ENCODE measurements around the gene CTF1. TPM values are rescaled to one million over a fixed set of nuclear protein-coding genes. Genes with fewer than 3 reads are reported as not detected.
A peak's percentile ranks its signal among the peaks of the same experiment; 100 is the strongest.

Gene CTF1
- total RNA-seq, 1 experiment from 2014 or later, result not detected

DNA sequence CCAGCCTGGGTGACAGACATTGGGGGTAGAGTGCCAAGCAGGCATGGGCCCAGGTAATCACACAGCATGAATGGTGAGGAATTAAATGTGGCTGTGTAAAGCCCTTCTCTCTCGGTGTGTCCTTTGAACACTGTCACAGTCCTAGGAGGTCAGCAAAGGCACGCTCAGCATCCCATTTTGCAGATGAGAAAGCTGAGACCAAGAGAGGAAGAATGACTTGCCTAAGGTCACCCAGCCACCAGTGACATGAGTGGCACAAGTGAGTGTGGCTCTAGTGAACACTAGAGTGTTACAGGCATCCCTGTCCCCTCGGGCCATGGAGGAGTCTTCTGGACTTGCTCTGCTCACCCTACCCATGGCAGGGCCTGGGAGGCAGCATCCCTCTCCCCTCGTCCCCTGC lies 10.7 kb downstream of the CTF1 start:
- no peak for DNase-seq (ENCODE audit: low spot score)

GRCh38 chr16:30910427-30911029 lies 14.1 kb downstream of the CTF1 start:
- no peak for DNase-seq (ENCODE audit: low spot score)

GRCh38 chr16:30912794-30913412 lies 16.5 kb downstream of the CTF1 start:
- DNase-seq (ENCODE audit: low spot score), result no peak

- no peak for DNase-seq (ENCODE audit: low spot score)
These were observed 18.4 kb downstream of the CTF1 start for GRCh38 chr16:30914830-30915229.

DNA sequence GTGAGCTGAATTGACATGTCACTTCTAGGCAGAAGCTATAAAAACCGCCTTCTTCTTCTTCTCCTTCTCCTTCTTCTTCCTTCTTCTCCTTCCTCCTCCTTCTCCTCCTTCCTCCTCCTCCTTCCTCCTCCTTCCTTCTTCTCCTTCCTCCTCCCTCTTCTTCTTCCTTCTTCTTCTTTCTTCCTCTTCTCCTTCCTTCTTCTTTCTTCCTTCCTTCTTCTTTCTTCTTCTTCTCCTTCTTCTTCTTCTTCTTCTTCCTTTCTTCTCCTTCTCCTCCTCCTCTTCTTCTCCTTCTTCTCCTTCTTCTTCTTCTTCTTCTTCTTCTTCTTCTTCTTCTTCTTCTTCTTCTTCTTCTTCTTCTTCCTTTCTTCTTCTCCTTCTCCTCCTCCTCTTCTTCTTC lies 22.2 kb downstream of the CTF1 start:
- no peak for DNase-seq (ENCODE audit: low spot score)

DNA sequence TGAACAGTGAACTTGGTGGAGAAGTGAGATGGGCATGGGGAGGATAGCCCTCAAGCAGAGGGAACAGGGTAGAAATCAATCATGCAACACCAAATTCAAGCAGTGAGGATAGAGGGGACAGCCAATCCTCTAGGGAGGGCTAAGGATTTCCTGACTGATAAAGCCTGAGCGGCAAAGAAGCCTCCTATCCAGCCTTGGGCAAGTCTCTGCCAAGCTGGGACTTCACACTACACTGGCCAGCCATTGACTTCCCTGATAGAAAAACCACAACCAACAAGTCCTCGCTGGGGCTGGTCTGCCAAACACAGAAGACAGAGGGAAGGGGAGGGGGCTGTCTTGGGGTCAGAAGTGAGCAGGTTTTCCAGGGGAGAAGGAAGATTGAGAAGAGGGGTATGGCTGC lies 24.5 kb downstream of the CTF1 start:
- no peak for DNase-seq (ENCODE audit: low spot score)

GRCh38 chr16:30921459-30921747 lies 25.0 kb downstream of the CTF1 start:
- no peak for DNase-seq (ENCODE audit: low spot score)

- peak; percentile 88 for DNase-seq (ENCODE audit: low spot score)
These were observed 25.5 kb downstream of the CTF1 start for GRCh38 chr16:30921748-30922419.

DNA sequence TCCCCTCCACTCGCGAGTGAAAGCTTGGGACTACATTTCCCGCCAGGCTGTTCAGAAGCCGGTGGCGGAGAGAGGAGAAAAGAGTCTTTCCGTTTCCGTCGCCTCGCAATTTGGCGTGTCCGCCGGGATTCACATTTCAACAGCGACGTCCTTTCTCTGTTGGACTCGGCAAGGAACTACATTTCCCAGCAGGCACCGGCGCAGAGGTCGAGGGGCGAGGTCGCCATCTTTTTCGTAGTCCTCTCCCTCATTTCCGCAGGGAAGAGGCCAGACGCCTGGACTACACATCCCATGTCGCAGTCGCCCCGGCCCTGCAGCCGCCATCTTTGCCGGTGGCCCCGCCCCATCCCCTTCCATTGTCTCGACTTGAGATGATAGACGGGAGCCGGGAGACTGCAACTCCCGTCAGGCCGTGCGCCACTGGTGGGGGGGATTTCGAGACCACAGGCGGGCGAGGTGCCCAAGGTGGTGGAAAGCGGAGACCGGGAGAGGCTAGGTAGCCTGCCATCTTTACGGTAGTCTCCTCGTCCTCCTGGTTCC lies 26.1 kb downstream of the CTF1 start:
- DNase-seq (ENCODE audit: low spot score), result peak; percentile 99

GRCh38 chr16:30922960-30923535 lies 26.6 kb downstream of the CTF1 start:
- DNase-seq (ENCODE audit: low spot score), result peak; percentile 99

DNA sequence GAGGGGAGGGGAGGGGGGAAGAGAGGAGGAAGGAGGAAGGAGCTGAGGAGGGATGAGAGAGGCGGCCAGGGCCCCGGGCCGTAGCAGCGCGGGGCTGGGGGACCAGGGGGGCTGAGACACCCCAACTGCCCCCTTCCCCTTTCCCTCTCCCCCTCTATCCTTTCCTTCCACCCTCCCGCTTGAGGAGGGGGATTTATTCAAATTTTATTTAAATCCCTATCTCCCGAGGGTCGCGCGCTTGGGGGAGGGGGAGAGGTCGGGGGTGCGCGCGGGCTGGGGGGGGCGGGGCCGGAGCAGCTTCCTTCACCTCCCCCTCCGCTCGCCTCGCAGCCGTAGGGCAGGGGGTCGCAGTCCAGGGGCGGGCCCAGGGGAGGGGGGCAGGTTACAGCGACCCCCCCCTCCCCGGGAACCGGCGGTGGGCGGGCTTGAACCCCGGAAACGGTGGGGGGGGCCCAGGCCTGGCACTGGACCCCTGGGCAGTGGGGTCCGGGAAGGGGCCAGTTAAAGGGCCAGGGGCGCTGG lies 27.2 kb downstream of the CTF1 start, which contains the start of gene FBXL19:
Gene FBXL19 (plus strand): TSS at position 19 of the 522 bp plus-strand sequence. CDS start 2,183 bp downstream, outside the sequence.
- no peak for DNase-seq (ENCODE audit: low spot score)

DNA sequence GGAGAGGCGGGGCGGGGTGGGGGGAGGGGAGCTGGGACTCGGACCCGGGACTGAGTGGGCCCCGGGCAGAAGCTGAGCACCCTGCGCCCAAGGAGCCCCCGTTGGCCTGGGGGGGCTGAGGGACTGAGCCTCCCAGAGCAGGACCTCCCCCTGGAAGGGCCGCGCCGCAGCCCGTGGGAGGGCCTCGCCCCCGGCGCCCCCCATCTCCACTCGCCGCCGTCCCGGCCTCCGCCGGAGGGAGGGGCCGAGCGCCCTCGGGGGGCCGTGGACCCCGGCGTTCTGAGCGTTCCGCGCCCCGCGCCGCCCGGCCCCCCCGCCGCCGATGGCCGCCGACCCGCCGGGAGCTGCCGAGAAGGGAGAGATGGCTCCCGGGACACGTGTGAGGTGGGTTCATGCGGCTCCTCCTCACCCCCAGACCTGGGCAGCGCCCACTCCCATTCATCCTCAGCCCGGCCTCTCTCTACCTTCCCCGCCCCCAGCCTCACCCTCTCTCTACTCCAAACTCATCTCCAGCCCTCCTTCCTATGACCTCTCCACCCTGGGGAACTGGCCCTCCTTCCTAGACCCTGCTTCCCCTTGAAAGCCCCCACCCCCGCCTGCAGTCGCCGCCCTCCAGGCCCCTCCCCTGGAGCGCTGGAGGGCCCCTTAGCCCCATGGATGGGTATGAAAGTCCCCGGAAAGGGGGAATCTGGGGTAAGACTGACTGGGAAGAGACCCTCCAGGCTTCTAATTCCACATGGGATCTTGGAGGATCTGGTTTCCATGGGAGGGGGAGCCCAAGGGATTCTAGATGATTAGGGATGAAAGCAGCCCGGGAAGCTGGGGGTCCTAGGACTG lies 27.9 kb downstream of the CTF1 start:
- no peak for DNase-seq (ENCODE audit: low spot score)

DNA sequence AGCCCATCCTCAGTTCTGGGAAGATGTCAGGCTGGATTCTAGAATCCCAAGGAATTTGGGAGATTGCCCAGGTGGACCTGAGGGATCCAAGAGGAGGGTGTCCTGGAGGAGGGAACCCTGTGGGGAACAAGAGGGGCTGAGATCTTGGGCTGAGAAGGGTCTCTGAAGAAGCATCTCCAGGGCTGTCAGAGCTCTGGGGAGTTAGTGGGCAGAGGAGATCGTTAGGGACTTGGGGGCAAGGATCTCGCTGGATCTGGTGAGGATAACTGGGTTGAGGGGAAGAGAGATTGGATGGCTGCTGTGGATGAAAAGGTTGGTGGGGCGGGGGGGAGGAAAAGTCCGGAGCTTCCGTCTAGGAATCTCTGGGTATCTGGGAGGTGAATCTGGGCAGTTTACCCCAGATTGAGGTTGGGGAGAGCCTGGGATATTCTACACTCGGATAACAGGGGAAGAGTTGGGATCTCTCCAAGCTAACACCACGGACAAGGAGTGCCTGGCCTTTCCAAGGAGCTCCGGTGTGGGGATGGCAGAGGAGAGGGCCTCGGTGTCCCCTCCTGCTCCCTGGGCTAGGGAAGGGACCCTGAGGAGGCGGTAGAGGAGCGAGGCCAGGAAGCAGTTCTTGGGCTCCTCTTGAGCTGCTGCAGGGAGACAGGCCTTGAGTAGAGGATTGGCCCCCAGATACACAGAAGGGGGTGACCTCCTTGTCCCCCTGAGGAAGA lies 28.7 kb downstream of the CTF1 start:
- DNase-seq (ENCODE audit: low spot score), result no peak

DNA sequence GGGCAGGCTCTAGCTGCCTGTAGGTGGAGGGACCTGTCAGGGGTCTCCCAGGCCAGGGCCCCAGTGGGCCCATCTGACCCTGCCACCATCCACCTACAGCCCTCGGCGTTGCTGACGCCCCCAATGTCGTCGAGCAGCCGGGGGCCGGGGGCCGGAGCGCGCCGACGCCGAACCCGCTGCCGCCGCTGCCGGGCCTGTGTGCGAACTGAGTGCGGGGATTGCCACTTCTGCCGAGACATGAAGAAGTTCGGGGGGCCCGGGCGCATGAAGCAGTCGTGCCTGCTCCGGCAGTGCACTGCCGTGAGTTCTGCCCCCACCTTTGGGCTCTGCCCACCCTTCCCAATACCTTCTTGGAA lies 29.2 kb downstream of the CTF1 start:
- no peak for DNase-seq (ENCODE audit: low spot score)

- DNase-seq (ENCODE audit: low spot score), result no peak
These were observed 29.8 kb downstream of the CTF1 start for GRCh38 chr16:30925995-30926811.

- DNase-seq (ENCODE audit: low spot score), result no peak
These were observed 30.7 kb downstream of the CTF1 start for GRCh38 chr16:30926937-30927788.

- no peak for DNase-seq (ENCODE audit: low spot score)
These were observed 31.5 kb downstream of the CTF1 start for GRCh38 chr16:30927789-30928378.

DNA sequence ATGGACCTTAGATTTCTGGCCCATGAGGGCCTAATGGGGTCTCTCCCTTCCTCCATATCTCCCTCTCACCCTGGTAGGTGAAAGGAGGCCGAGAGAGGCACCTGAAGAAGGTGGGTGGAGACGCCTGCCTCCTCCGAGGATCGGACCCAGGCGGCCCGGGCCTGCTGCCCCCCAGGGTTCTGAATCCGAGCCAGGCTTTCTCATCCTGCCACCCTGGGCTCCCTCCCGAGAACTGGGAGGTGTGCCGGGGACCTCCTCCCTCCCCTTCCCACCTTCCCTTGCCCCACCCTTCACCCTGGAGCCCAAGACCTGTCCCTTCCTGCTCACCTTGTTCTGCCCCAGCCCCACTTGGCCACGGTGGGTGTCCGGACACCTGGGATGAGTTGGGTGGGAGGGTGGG lies 32.0 kb downstream of the CTF1 start:
- no peak for DNase-seq (ENCODE audit: low spot score)

DNA sequence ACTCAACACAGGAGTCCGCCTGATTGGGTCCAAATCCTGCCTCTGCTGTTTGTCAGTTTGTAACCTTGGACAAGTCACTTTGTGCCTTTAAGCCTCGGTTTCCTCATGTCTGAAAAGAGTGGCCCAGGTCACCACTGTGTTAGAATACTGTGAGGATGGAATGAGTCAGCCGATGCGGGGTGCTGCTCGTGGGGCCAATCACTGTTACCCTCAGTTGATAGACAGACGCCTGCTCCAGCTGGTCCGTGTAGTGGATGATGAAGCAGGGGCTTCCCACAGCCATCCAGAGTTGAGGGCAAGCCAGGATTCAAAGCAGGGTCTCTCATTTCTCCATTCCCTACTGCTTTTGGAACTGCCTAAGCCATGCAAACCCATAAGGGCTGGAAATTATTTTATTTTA lies 32.8 kb downstream of the CTF1 start:
- no peak for DNase-seq (ENCODE audit: low spot score)
